ENCODE data around the gene MS4A14. TPM values are rescaled to one million over a fixed set of nuclear protein-coding genes. Genes with fewer than 3 reads are reported as not detected.
A peak's percentile ranks its signal among the peaks of the same experiment; 100 is the strongest.

The MS4A14 gene
- total RNA-seq, 4 donors from 2014 or later, result 0.57 to 15.7 (median 2.7) TPM

DNA sequence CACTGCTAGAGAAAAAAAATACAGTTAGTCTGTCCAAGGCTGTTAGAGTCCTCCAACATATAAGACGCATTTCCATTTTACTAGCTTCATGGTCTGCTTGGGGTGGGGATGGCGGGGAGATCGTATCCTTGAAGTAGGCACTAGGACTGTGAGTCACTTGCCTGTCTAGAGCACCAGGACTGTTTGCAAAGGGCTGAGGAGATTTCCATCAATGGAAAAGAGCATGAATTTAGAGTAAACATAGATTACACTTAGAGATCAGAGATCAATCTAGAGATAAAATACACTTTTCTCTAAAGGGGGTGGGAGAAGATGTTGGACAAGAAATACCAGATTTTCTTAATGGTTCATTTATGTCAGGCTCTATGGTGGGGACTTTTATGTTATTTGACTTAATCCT lies 19.7 kb upstream of the MS4A14 start:
- H3K4me3 ChIP-seq, result no peak overlapping the region
- H3K27ac ChIP-seq, result peak overlapping the region in 2 of 4 donors; percentile 7 to 74
- no peaks in the 10 kb centered on the region for H3K4me1 ChIP-seq
- no peaks in the 10 kb centered on the region for H3K9me3 ChIP-seq
- no peaks in the 10 kb centered on the region for H3K27me3 ChIP-seq
- no peak for DNase-seq
- no peaks in the 10 kb centered on the region for H3K36me3 ChIP-seq
- TF ChIP-seq POLR2A (IDR thresholded peaks at IDR 0.05), result no peak
- TF ChIP-seq, protein P1, sequence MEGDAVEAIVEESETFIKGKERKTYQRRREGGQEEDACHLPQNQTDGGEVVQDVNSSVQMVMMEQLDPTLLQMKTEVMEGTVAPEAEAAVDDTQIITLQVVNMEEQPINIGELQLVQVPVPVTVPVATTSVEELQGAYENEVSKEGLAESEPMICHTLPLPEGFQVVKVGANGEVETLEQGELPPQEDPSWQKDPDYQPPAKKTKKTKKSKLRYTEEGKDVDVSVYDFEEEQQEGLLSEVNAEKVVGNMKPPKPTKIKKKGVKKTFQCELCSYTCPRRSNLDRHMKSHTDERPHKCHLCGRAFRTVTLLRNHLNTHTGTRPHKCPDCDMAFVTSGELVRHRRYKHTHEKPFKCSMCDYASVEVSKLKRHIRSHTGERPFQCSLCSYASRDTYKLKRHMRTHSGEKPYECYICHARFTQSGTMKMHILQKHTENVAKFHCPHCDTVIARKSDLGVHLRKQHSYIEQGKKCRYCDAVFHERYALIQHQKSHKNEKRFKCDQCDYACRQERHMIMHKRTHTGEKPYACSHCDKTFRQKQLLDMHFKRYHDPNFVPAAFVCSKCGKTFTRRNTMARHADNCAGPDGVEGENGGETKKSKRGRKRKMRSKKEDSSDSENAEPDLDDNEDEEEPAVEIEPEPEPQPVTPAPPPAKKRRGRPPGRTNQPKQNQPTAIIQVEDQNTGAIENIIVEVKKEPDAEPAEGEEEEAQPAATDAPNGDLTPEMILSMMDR (IDR thresholded peaks at IDR 0.05), result no peak

DNA sequence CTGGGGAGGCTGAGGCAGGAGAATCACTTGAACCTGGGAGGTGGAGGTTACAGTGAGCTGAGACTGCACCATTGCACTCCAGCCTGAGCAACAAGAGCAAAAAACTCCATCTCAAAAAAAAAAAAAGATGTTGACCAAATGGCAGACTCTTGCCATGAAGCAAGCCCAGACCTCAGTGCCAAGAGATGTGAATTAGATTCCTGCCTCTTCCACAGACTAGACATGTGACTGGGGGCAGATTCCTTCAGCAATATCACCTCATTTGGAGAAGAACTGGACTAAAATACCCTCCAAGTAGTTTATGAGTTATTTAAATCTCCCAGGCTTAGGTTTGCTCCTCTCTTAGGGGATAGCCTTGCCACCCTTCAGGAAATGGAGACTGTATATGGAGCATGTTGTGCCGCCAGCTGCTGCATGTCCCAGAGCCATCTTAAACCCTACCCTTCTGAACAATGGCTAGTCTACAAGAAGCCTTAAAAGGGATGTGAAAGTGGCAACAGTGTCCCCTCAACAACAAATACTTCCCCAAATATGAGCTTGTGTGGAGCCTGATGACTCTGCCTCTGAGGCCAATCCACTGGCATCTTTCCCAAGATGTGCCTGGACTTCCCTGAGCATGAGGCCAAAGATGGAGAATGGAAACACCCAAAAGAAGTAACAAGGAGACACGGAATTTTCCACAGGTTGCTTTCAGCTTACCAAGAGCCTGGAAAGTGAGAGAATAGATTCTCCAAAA lies 18.7 kb upstream of the MS4A14 start:
- TF ChIP-seq, protein P1 (IDR thresholded peaks at IDR 0.05), result no peak
- no peak for TF ChIP-seq POLR2A (IDR thresholded peaks at IDR 0.05)
- H3K27me3 ChIP-seq, result no peaks in the 10 kb centered on the region
- no peaks in the 10 kb centered on the region for H3K36me3 ChIP-seq
- DNase-seq, result peak in 2 of 3 donors; percentile 69 to 82
- H3K27ac ChIP-seq, result peak overlapping the region; percentile 35 to 74 (median 56)
- H3K4me1 ChIP-seq, result no peaks in the 10 kb centered on the region
- H3K9me3 ChIP-seq, result no peaks in the 10 kb centered on the region
- no peak overlapping the region for H3K4me3 ChIP-seq

- no peaks in the 10 kb centered on the region for H3K9me3 ChIP-seq
- no peaks in the 10 kb centered on the region for H3K27me3 ChIP-seq
- H3K36me3 ChIP-seq, result no peaks in the 10 kb centered on the region
- H3K27ac ChIP-seq, result peak within 1 kb of the TSS; percentile 54 to 74 (median 62)
- TF ChIP-seq, protein P1 (IDR thresholded peaks at IDR 0.05), result no peak
- TF ChIP-seq POLR2A (IDR thresholded peaks at IDR 0.05), result peak in 1 of 2 donors; percentile 50
- peak within 1 kb of the TSS in 3 of 4 donors; percentile 2 to 27 (median 21) for H3K4me3 ChIP-seq
- no peaks in the 10 kb centered on the region for H3K4me1 ChIP-seq
- peak in 2 of 3 donors; percentile 76 to 83 for DNase-seq
These were observed 17.9 kb upstream of the MS4A14 start, which contains the start of gene MS4A7 for GRCh38 chr11:60378354-60378753. MS4A7 (plus strand) TSS chr11:60378532; CDS start chr11:60383142, 4,610 bp downstream.

- H3K4me1 ChIP-seq, result no peaks in the 10 kb centered on the region
- H3K27me3 ChIP-seq, result no peaks in the 10 kb centered on the region
- no peaks in the 10 kb centered on the region for H3K36me3 ChIP-seq
- TF ChIP-seq, protein P1 (IDR thresholded peaks at IDR 0.05), result no peak
- TF ChIP-seq POLR2A (IDR thresholded peaks at IDR 0.05), result no peak
- peak overlapping the region; percentile 25 to 72 (median 32) for H3K27ac ChIP-seq
- no peaks in the 10 kb centered on the region for H3K9me3 ChIP-seq
- peak in 2 of 3 donors; percentile 58 to 70 for DNase-seq
- no peak overlapping the region for H3K4me3 ChIP-seq
These were observed 6.9 kb upstream of the MS4A14 start for GRCh38 chr11:60389279-60389910.

GRCh38 chr11:60390419-60390818 lies 5.8 kb upstream of the MS4A14 start:
- Histone ChIP-seq H3K27me3 (no peaks in the 10 kb centered on the region), H3K27ac (peak overlapping the region in 2 of 4 donors; percentile 27 to 72), H3K4me1 (no peaks in the 10 kb centered on the region), H3K9me3 (no peaks in the 10 kb centered on the region), H3K36me3 (no peaks in the 10 kb centered on the region), H3K4me3 (no peak overlapping the region)
- DNase-seq, result no peak
- no peak for TF ChIP-seq POLR2A (IDR thresholded peaks at IDR 0.05)

GRCh38 chr11:60392361-60392760 lies 3.9 kb upstream of the MS4A14 start:
- H3K4me3 ChIP-seq, result no peak overlapping the region
- no peaks in the 10 kb centered on the region for H3K4me1 ChIP-seq
- no peaks in the 10 kb centered on the region for H3K36me3 ChIP-seq
- no peaks in the 10 kb centered on the region for H3K27me3 ChIP-seq
- TF ChIP-seq, protein P1 (IDR thresholded peaks at IDR 0.05), result no peak
- TF ChIP-seq POLR2A (IDR thresholded peaks at IDR 0.05), result no peak
- no peak overlapping the region for H3K27ac ChIP-seq
- H3K9me3 ChIP-seq, result no peaks in the 10 kb centered on the region
- no peak for DNase-seq

Data from Peyer's patch (tissue), 4 donors.